Chondrocyte (in vitro differentiated cells): ENCODE results near the gene FAM120A. TPM values are rescaled to one million over a fixed set of nuclear protein-coding genes. Genes with fewer than 3 reads are reported as not detected.
A peak's percentile ranks its signal among the peaks of the same experiment; 100 is the strongest.

Experiments used
- DNase-seq: peaks from one replicate; pipeline ENCODE4 v3.0.0; 2021; ENCODE audit warnings: mixed read lengths, low spot score
- H3K27ac Mint-ChIP-seq: one replicate; pipeline ENCODE4 v1.8.0; 2021; ENCODE audit warnings: mild to moderate bottlenecking, moderate library complexity, mixed read lengths; ENCODE audit not compliant: unreplicated experiment
- H3K27me3 Mint-ChIP-seq: 2 replicates; pipeline ENCODE4 v1.8.0; 2021; ENCODE audit warnings: low read depth, mixed read lengths
- H3K36me3 Mint-ChIP-seq: 2 replicates; pipeline ENCODE4 v1.8.0; 2021; ENCODE audit warnings: low read depth, mixed read lengths
- H3K4me1 Mint-ChIP-seq: 2 replicates; pipeline ENCODE4 v1.8.0; 2021; ENCODE audit warnings: low read depth, mild to moderate bottlenecking, mixed read lengths
- H3K4me3 Mint-ChIP-seq: one replicate; pipeline ENCODE4 v1.8.0; 2021; ENCODE audit warnings: mild to moderate bottlenecking, moderate library complexity, mixed read lengths; ENCODE audit not compliant: unreplicated experiment
- H3K9me3 Mint-ChIP-seq: 2 replicates; pipeline ENCODE4 v1.8.0; 2021; ENCODE audit warnings: low read depth, mixed read lengths
- total RNA-seq: library from RNA; stranded (reverse); gene quantifications from 3 replicates; pipeline ENCODE4 v1.2.1, GENCODE V29; 2021
- TF ChIP-seq, protein P1 (sequence below): fragments of 200-600 bp; sonication (generic); IDR thresholded peaks from 2 replicates; pipeline ENCODE4 v1.5.0; 2021; ENCODE audit warnings: antibody characterized with exemption, mild to moderate bottlenecking, moderate library complexity

FAM120A gene
- total RNA-seq, 1 donor from 2014 or later: 89.9 TPM

DNA sequence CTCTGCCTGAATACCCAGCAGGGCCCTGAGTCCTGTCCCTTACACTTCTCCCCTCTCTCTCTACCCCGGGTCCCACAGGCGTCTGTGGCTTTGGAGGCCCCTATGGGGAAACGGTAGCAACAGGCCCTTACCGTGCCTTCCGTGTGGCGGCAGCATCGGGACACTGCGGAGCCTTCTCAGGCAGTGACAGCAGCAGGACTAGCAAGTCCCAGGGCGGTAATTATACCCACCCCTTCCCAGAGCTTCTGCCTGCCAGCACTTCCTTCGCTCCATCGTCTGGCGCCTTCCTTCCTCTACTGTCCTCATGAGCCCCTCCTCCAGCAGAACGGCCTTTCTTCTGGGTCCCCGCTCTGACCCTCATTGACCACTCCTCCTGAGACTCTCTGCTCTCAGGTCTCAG is 107.0 kb downstream of the FAM120A start:
- peaks cover 31% of the 10 kb centered on the region for H3K36me3 Mint-ChIP-seq
- no peaks in the 10 kb centered on the region for H3K9me3 Mint-ChIP-seq
- DNase-seq: no peak
- no peaks in the 10 kb centered on the region for H3K4me1 Mint-ChIP-seq
- H3K4me3 Mint-ChIP-seq: no peak overlapping the region
- H3K27ac Mint-ChIP-seq: no peak overlapping the region
- H3K27me3 Mint-ChIP-seq: no peaks in the 10 kb centered on the region
- TF ChIP-seq, protein P1, sequence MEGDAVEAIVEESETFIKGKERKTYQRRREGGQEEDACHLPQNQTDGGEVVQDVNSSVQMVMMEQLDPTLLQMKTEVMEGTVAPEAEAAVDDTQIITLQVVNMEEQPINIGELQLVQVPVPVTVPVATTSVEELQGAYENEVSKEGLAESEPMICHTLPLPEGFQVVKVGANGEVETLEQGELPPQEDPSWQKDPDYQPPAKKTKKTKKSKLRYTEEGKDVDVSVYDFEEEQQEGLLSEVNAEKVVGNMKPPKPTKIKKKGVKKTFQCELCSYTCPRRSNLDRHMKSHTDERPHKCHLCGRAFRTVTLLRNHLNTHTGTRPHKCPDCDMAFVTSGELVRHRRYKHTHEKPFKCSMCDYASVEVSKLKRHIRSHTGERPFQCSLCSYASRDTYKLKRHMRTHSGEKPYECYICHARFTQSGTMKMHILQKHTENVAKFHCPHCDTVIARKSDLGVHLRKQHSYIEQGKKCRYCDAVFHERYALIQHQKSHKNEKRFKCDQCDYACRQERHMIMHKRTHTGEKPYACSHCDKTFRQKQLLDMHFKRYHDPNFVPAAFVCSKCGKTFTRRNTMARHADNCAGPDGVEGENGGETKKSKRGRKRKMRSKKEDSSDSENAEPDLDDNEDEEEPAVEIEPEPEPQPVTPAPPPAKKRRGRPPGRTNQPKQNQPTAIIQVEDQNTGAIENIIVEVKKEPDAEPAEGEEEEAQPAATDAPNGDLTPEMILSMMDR: no peak

- peaks cover 3% of the 10 kb centered on the region for H3K4me1 Mint-ChIP-seq
- H3K36me3 Mint-ChIP-seq: peaks cover 33% of the 10 kb centered on the region
- H3K27ac Mint-ChIP-seq: no peak overlapping the region
These were observed 109.5 kb downstream of the FAM120A start for GRCh38 chr9:93560991-93561390.

GRCh38 chr9:93562157-93562556 is 110.7 kb downstream of the FAM120A start:
- H3K9me3 Mint-ChIP-seq: no peaks in the 10 kb centered on the region
- TF ChIP-seq, protein P1: no peak
- DNase-seq: no peak
- H3K27ac Mint-ChIP-seq: no peak overlapping the region
- H3K36me3 Mint-ChIP-seq: peaks cover 27% of the 10 kb centered on the region
- H3K4me1 Mint-ChIP-seq: peaks cover 13% of the 10 kb centered on the region
- no peaks in the 10 kb centered on the region for H3K27me3 Mint-ChIP-seq
- no peak overlapping the region for H3K4me3 Mint-ChIP-seq

More at GRCh38 chr9:93560991-93561390, 109.5 kb downstream of the FAM120A start:
- no peaks in the 10 kb centered on the region for H3K27me3 Mint-ChIP-seq
- DNase-seq: no peak
- H3K9me3 Mint-ChIP-seq: no peaks in the 10 kb centered on the region
- no peak overlapping the region for H3K4me3 Mint-ChIP-seq
- TF ChIP-seq, protein P1: no peak

GRCh38 chr9:93565089-93565488 is 113.6 kb downstream of the FAM120A start:
- Mint-ChIP-seq H3K27me3 (no peaks in the 10 kb centered on the region), H3K27ac (no peak overlapping the region), H3K4me1 (peaks cover 17% of the 10 kb centered on the region), H3K36me3 (peaks cover 13% of the 10 kb centered on the region), H3K9me3 (no peaks in the 10 kb centered on the region), H3K4me3 (no peak overlapping the region)
- no peak for DNase-seq
- TF ChIP-seq, protein P1: no peak

- Mint-ChIP-seq H3K27ac (peak overlapping the region; percentile 86), H3K36me3 (peaks cover 19% of the 10 kb centered on the region), H3K4me1 (peaks cover 17% of the 10 kb centered on the region), H3K27me3 (no peaks in the 10 kb centered on the region), H3K4me3 (peak overlapping the region; percentile 73), H3K9me3 (peaks cover 10% of the 10 kb centered on the region)
- TF ChIP-seq, protein P1: peak; percentile 97
- DNase-seq: peak; percentile 98
These were observed 115.2 kb downstream of the FAM120A start for GRCh38 chr9:93566408-93567270.
